ENCODE results near the gene IP6K2. TPM values are rescaled to one million over a fixed set of nuclear protein-coding genes. Genes with fewer than 3 reads are reported as not detected.

Gene IP6K2
- total RNA-seq, 2 experiments from 2014 or later, result 97.2 to 121 TPM

DNA sequence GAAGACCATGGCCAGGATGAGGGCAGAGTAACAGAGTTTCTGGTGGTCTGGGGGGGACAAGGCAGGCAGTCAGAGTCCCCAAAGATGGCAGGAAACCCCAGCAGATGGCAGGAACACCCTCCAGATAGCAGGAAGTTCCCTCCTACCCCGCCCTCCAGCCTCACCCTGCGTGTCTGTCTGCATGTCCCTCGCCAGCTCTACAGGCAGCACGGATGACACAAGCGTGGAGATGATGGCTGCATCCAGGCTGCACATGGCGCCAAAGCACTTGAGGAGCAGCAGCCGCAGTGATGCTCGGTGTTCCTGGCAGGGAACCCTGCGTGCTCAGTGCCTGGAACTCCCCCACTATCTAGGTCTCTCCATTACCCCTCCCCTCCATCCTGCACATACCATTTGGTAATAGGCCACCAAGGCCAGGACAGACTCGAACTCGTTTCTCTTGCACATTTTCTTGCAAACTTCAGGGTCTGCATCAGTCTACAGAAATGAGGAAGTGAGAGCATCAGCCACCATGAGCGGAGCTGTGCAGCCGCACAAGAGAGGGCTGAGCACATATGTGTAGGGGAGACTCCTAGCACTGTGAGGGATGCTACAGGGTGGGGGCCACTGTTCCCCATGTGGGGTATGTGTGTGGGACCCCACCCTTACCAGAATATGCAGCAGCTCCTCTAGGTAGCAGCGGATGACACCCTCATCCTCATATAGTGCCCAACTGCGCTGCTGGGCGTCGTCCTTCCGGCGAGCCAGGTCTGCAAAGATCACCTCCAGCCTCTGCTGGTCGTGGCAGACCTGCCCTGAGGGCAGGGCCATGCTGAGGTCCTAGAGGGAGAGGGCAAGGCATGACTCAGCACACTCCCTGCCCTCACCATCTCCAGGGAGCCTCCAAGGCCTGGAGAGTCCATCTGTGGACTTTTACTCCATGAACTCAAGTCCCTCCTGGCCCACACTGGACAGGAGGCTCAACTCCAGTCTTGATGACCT is 37.3 kb downstream of the IP6K2 start:
- Mint-ChIP-seq H3K36me3 (ENCODE audit: low read depth) (peaks cover 54% of the 10 kb centered on the region), H3K9me3 (no peaks in the 10 kb centered on the region), H3K27me3 (no peaks in the 10 kb centered on the region), H3K4me3 (no peak overlapping the region), H3K4me1 (ENCODE audit: low read depth) (peaks cover 33% of the 10 kb centered on the region), H3K27ac (no peak overlapping the region)
- intact Hi-C loops (cut with DNase I, micrococcal nuclease), result loop anchor here (10.0 kb wide), 2 partner anchors 1165 to 1825 kb away; partner anchors contain the start of genes CACNA2D2 (in 1 of the 2) and ELP6 (in 1 of the 2)
- no peaks in the 10 kb centered on the region for H3K9me3 ChIP-seq (ENCODE audit: control insufficient read depth in 1 of 2, insufficient read depth in 1 of 2, low read length in 2 of 2)
- H3K27ac ChIP-seq (ENCODE audit: low read depth in 1 of 2, low read length in 2 of 2), result no peak overlapping the region
- ChIA-PET POLR2A (no interaction called here), CTCF (no interaction called here)
- H3K36me3 ChIP-seq (ENCODE audit: insufficient read depth, low read length), result peaks cover 46% of the 10 kb centered on the region
- H3K4me3 ChIP-seq (ENCODE audit: low read length), result no peak overlapping the region
- DNase-seq (no peak), ATAC-seq (ENCODE audit: poor library complexity) (no peak)
- TF ChIP-seq, protein P1, sequence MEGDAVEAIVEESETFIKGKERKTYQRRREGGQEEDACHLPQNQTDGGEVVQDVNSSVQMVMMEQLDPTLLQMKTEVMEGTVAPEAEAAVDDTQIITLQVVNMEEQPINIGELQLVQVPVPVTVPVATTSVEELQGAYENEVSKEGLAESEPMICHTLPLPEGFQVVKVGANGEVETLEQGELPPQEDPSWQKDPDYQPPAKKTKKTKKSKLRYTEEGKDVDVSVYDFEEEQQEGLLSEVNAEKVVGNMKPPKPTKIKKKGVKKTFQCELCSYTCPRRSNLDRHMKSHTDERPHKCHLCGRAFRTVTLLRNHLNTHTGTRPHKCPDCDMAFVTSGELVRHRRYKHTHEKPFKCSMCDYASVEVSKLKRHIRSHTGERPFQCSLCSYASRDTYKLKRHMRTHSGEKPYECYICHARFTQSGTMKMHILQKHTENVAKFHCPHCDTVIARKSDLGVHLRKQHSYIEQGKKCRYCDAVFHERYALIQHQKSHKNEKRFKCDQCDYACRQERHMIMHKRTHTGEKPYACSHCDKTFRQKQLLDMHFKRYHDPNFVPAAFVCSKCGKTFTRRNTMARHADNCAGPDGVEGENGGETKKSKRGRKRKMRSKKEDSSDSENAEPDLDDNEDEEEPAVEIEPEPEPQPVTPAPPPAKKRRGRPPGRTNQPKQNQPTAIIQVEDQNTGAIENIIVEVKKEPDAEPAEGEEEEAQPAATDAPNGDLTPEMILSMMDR (IDR thresholded peaks at IDR 0.05), result no peak
- peaks cover 22% of the 10 kb centered on the region for H3K4me1 ChIP-seq (ENCODE audit: insufficient read depth, low read length)
- H3K27me3 ChIP-seq (ENCODE audit: control insufficient read depth in 1 of 2, insufficient read depth in 2 of 2, low read length in 2 of 2), result no peaks in the 10 kb centered on the region

DNA sequence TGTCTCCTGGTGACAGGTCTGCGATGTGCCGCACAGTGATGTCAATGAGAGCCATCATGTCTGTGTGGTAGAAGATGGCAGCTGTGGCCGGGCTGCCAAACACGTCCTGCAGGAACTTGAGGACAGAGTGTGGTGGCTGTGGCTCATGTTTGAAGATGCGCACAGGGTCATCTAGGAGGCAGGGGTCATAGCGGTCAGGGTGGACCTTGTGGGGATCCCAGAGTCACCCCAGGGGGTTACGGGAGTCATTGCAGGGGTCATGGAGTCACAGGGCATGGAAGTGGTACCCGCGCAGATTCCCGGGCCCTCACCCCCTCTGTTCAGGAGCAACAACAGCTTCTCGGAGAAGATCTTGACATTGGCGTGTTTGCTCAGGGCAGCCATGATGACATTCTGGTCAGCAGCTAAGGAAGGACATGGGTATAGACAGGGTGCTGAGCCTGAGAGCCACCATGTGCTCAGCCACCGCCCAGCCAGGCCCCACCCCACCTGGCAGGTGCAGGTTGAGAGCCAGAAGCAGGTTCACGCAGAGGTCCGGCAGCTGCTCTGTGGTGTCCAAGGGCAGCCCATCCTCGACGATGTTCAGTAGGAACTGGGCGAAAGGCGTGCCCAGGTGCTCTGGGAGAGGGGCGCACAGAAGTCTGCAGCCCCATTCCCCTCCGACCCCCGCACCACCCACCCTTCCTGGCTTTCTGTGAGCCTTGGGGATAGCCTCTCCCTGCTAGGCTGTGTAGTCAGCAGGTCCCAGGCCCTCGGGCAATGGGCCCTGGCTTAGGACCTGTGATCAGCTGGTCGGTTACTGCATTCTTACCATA is 38.2 kb downstream of the IP6K2 start:
- POLR2A ChIA-PET, result no interaction called here
- Histone ChIP-seq H3K4me3 (ENCODE audit: low read length) (no peak overlapping the region), H3K27ac (ENCODE audit: low read depth in 1 of 2, low read length in 2 of 2) (no peak overlapping the region), H3K9me3 (ENCODE audit: control insufficient read depth in 1 of 2, insufficient read depth in 1 of 2, low read length in 2 of 2) (no peaks in the 10 kb centered on the region), H3K4me1 (ENCODE audit: insufficient read depth, low read length) (peaks cover 13% of the 10 kb centered on the region), H3K27me3 (ENCODE audit: control insufficient read depth in 1 of 2, insufficient read depth in 2 of 2, low read length in 2 of 2) (no peaks in the 10 kb centered on the region), H3K36me3 (ENCODE audit: insufficient read depth, low read length) (peaks cover 46% of the 10 kb centered on the region)
- peaks cover 25% of the 10 kb centered on the region for H3K4me1 Mint-ChIP-seq (ENCODE audit: low read depth)
- no peaks in the 10 kb centered on the region for H3K9me3 Mint-ChIP-seq
- peaks cover 51% of the 10 kb centered on the region for H3K36me3 Mint-ChIP-seq (ENCODE audit: low read depth)
- DNase-seq (no peak), ATAC-seq (ENCODE audit: poor library complexity) (no peak)
- CTCF ChIA-PET, result no interaction called here
- TF ChIP-seq, protein P1 (IDR thresholded peaks at IDR 0.05), result no peak
- no peak overlapping the region for H3K27ac Mint-ChIP-seq
- intact Hi-C loops (cut with DNase I, micrococcal nuclease), result no loop called here
- no peaks in the 10 kb centered on the region for H3K27me3 Mint-ChIP-seq
- no peak overlapping the region for H3K4me3 Mint-ChIP-seq

DNA sequence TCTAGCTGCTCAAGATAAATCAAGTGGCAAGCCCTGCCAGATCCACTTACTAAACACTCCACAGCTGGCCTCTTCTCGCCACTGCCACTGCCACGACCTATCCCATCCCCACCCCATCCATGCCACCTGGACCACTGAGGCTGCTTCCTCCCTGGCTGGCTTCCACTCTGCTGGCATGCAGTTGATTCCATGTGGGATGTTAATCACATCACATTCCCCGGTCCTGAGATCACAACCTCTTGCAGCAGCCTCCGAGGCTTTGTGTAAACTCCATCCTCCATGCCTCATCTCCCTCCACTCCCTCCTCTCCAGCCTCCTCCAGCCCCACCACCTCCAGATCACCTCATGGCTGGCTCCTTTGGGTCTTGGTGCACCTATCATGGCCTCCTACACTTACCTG is 39.0 kb downstream of the IP6K2 start:
- Mint-ChIP-seq H3K27ac (no peak overlapping the region), H3K27me3 (no peaks in the 10 kb centered on the region), H3K9me3 (no peaks in the 10 kb centered on the region), H3K4me3 (no peak overlapping the region), H3K36me3 (ENCODE audit: low read depth) (peaks cover 51% of the 10 kb centered on the region), H3K4me1 (ENCODE audit: low read depth) (peaks cover 19% of the 10 kb centered on the region)
- intact Hi-C loops (cut with DNase I, micrococcal nuclease), result no loop called here
- H3K4me3 ChIP-seq (ENCODE audit: low read length), result no peak overlapping the region
- H3K27ac ChIP-seq (ENCODE audit: low read depth in 1 of 2, low read length in 2 of 2), result no peak overlapping the region
- ChIA-PET POLR2A (no interaction called here), CTCF (interaction anchor here (1.6 kb wide), 1 partner anchor 8 kb away, joined by 5 read pairs; the partner anchor contains the start of gene NCKIPSD)
- H3K4me1 ChIP-seq (ENCODE audit: insufficient read depth, low read length), result peaks cover 9% of the 10 kb centered on the region
- TF ChIP-seq, protein P1 (IDR thresholded peaks at IDR 0.05), result no peak
- no peaks in the 10 kb centered on the region for H3K27me3 ChIP-seq (ENCODE audit: control insufficient read depth in 1 of 2, insufficient read depth in 2 of 2, low read length in 2 of 2)
- peaks cover 46% of the 10 kb centered on the region for H3K36me3 ChIP-seq (ENCODE audit: insufficient read depth, low read length)
- DNase-seq (no peak), ATAC-seq (ENCODE audit: poor library complexity) (no peak)
- H3K9me3 ChIP-seq (ENCODE audit: control insufficient read depth in 1 of 2, insufficient read depth in 1 of 2, low read length in 2 of 2), result no peaks in the 10 kb centered on the region

Data from CD4-positive, alpha-beta T cell (primary cell).